ENCODE measurements around the gene DTX3L.

DTX3L gene

DNA sequence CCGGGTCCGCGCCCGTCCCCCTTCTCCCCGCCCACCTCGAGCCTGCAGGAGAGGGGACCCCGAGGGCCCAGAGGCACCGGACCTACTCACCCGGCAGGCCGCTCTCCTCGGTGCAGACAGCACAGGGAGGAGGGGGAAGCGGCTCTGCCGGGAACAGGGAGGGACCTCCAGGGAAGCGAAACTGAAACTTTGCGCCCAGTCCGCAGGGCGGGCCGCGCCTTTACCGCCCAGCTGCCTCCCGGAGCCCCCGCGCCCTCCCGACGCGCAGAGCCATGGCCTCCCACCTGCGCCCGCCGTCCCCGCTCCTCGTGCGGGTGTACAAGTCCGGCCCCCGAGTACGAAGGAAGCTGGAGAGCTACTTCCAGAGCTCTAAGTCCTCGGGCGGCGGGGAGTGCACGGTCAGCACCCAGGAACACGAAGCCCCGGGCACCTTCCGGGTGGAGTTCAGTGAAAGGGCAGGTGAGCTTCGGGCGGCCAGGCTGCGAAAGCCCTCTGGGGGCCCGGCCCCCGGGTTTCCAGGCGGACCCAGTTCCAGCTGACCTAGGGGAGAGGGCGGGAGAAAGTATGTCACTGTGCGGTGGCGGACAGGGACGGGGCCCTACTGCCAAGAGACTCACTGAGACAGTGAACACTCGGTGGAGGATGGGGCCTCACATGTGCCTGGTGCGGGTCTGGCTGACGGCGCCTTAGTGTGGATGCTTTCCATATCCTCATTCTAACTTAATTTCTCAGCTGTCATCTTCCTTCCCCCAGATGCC, at the start of gene DTX3L, which contains the start of gene PARP9:
Gene DTX3L (plus strand): TSS at position 184 of the 758 bp plus-strand sequence. CDS start 89 bp downstream, at position 273.
Gene PARP9 (minus strand): TSS at position 146 of the 758 bp plus-strand sequence. CDS start 4,680 bp downstream, outside the sequence.
- peak; percentile 42 for DNase-seq

DNA sequence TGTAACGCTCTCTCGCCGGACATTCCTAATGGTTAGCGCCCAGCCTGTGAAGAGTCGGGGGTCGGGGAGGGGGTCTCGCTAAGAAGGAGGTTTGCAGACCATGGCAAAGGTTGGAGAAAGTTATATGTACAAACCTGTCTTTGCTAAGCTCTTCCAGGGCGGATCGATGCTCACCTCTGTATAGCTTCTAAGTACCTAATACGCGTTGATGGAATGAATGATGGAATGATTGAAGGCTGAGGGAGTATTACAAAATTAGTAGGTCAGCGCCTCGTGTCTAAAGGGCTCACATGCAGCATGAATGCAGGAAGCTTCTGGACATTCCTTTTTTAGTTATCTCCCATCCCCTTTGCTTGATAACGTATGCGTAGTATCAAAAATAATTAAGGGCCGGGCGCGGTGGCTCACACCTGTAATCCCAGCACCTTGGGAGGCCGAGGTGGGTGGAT, 49.1 kb upstream of the DTX3L start:
- DNase-seq, result no peak

DNA sequence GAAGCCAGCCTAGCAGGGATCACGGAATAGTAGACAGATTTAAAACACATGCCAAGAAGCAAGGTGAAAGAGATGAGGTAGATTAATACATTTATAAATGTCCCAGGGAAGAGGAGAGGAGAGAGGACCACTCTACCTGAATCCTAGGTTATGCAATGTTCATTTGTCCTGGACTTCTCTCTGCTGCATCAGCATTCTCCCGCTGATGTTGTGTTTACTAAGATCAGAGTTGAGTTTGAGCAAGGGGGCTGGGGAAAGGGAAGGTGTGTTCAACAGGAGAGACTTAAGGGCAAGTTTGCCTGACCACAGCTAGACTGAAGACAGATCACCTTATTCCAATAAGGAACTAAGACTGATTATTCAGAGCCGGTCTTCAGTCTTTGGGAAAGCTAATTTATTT, 48.3 kb upstream of the DTX3L start:
- DNase-seq, result no peak

DNA sequence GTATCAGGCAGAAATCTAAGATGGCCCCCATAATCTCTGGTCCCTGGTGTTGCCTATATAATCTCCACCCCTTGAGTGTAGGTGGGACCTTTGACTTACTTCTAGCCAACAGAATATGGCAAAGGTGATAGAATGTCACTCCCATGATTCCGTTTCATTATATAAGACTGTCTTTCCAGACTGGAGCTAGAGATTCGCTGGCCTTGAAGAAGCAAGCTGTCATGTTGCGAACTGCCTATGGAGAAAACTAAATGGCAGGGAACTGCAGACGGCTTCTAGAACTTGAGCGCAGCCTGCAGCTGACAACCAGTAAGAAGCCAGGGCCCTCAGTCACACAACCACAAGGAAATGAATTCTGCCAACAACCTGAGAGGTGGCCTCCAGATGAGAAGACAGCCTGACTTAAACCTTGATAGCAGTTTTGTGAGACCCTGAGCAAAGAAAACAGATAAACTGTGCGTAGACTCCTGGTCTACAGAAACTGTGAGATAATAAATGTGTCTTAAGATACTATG, 47.2 kb upstream of the DTX3L start:
- DNase-seq, result no peak

DNA sequence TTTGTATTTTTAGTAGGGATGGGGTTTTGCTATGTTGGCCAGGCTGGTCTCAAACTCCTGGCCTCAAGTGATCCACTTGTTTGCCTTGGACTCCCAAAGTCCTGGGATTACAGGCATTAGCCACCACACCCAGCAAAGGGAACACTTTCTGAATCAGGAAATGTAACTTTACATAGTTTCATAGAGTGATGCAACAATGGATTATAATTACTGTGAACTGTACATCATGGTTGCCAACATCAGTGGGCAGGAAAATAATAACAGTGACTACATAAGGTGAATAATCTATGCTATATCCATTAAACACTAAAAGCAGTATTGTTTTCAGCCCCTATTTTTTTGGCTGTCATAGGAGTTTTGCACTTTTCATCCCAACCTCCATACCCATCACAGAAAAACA, 44.4 kb upstream of the DTX3L start:
- DNase-seq, result no peak

DNA sequence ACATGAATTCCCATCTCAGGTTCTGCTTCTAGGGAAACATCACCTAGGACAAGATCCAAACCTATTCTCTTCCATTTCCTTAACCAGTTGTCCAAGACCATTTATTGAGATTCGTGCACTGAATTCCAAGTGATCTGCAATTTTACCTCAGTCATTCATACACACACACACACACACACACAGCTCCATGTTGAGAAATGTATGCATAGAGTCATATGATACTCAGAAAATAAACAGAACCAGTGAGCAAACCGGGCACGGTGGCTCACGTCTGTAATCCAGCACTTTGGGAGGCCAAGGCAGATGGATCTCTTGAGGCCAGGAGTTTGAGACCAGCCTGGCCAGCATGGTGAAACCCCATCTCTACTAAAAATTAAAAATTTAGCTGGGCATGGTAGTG, 43.3 kb upstream of the DTX3L start:
- DNase-seq, result no peak

DNA sequence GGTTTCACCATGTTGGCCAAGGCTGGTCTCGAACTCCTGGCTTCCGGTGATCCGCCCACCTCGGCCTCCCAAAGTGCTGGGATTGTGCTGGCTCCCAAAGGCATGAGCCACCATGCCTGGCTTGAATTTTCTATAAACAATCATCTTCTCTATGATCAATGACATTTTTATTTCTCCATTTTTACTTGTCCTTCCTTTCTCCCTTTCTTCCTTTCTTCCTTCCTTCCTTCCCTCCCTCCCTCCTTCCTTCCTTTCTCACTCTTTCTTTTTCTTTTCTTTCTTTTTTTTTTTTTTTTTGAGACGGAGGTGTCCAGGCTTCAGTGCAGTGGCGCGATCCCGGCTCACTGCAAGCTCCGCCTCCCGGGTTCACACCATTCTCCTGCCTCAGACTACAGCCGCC, 40.8 kb upstream of the DTX3L start:
- no peak for DNase-seq

DNA sequence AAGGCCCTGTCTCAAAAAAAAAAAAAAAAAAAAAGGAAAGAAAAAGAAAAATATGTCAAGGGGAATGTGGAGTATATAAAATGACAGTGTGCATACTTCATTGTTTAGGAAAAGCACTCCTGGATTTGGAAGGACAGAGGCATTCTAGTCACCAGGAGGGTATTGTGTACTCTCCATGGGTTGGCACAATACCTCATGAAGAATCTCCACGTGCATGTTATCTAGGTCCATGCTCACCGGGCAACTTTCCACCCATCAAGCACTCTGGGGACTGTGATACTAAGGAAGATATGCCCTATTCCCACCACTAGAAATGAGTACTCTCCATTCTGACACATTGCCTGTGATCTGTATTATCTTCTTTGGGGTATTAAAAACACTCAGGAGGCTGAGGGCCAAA, 34.0 kb upstream of the DTX3L start:
- no peak for DNase-seq

DNA sequence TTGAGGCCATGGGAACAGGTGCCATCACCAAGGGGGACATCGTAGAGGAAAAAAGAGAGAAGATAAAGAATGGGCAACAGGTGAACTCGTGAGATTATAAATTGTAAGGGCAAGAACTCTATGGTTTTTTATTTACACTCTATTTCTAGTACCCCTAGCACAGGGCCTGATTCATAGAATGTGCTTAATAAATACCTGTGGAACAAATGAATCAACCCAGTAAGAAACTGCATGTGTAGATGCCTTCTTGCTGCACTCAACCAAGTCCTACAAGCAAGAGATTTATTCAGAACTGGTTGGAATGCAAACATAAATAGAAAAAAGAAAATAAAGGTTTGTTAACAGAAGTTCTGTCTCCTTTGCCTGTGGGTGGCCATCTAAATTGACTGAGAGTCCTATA, 30.7 kb upstream of the DTX3L start:
- no peak for DNase-seq

DNA sequence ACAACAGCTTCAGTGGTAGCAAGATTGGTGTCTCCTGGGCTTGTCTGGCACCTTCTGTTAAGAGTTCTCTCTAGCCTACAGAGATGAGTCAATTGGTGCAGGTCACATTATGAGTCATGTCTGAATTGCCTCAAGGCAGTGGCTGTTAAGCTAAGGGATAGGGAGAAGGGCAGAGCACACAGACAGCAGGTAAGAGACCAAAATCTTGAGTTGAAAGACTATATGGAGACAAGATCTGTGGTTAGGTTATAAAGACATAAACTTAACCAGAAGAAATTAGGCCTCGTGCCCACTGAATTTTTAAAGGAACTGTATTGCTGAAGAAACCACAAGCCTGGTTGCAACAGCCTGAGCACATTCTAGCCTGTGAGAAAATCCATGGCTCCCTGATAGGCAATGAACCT, 30.2 kb upstream of the DTX3L start:
- DNase-seq, result no peak

DNA sequence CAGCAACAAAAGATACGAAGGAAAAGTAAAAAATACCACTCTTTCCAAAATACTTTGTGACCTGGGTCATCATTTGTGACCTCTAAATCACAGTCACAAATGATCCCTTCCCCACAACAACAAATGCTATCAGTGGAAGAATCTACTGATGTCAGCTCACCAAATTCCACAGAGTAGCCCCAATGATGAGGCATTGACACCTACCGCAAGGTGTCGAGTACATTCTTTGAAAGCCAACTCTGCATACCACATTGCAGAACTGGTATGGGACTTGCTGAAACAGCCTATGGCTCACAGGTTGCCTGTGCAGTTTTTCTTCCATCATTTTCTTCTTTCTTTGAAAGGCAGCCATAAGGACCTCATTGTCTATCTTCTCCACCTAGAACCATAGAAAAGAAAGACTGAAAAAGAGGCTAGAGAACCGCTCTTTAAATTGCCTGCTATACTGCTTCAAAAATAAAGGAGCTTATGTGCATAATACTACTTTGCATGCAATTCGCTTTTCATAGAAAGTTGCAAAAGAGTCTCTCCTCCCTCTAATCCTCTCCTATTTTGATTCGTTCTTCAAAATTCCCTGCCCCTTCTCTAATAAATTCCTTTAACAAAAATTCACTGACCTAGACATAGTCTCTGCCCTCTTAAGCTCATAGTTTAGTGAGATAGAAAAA, 28.0 kb upstream of the DTX3L start:
- DNase-seq, result no peak

DNA sequence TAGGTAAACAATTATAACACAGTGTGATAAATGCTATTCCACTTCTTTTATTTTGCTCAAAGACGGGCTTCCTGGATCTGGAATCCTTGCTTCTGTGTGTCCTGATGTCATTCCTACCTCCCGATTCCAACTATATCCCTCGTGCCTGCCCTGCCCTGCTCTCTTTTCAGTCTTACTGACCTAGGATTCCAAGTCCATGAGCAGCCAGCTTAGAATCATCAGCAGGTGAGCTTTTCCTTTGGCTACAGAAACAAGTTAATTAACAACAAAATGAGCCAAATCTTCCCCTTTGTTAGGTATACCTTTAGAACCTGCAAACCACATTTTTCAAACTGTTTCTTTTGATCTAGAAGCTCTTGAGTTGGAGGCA, 27.5 kb upstream of the DTX3L start:
- DNase-seq, result no peak

DNA sequence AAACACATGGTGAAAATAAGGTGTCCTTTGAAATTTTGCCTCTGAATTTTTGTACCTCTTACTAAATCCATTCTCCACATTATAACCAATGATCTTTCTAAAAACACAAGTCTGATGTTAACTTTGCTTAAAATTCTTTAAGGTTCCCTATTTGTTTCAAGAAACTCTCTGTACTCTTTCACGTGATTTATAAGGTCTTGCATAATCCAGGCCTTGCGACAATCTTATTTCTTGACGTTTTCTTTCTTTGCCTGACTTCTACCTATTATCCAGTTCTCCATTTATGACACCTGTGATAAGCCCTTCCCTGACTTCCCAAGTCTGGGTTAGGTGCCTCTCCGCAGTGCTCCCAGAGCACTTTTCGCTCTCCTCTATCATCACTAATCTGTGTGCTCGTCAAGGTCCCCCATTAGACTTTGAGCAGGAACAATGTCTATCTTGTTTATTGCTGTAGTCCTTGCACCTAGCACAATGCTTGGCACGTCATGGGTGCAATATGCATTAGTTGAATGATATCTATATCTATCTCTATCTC, 25.1 kb upstream of the DTX3L start:
- DNase-seq, result no peak

DNA sequence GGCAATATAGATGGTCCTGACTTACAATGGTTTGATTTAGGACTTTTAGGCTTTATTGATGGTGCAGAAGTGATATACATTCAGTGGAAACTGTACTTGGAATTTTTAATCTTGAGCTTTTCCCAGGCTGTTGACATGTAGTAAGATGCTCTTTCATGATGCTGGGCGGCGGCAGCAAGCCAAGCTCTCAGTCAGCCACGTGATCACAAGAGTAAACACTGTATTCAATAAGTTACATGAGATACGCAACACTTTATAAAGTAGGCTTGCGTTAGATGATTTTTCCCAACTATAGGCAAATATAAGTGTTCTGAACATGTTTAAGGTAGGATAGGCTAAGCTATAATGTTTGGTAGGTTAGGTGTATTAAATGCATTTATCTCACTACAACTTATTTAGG, 18.0 kb upstream of the DTX3L start:
- DNase-seq, result no peak

DNA sequence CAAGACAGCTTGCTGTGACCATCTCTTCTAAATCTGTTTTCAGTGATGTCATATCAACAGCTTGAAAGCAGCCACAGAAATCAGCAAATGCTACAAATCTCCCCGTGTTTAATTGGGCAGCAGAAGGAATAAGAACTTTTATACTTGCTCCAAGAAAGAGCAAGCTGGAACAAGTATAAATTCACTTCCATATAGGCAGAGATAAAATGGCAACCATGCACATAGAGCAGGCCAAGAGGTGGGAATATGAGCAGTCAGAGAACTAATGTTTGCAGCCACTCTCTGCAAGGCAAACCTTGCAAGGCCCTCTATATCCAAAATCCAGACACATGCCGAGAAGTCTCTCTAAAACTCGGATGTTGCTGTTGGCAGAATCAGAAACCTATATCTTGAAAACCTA, 16.1 kb upstream of the DTX3L start:
- DNase-seq, result no peak

DNA sequence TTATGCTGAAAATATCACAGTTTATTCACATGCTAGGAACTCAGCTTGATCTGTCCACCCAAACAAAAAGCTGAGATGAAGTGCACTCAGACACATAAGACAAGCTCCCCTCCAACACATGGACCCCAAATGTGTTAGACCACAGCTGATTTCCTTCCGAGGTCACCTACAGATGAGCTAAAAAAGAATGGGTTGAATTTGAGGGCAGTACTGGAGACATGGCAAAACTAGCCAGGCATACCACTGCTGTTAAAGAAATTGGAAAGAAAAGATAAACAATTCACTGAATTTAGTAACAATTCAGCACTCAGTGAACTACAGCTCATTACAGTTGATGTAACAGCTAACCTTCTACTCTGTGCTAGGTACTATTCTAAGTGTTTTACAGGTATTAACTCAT, 15.5 kb upstream of the DTX3L start:
- no peak for DNase-seq

DNA sequence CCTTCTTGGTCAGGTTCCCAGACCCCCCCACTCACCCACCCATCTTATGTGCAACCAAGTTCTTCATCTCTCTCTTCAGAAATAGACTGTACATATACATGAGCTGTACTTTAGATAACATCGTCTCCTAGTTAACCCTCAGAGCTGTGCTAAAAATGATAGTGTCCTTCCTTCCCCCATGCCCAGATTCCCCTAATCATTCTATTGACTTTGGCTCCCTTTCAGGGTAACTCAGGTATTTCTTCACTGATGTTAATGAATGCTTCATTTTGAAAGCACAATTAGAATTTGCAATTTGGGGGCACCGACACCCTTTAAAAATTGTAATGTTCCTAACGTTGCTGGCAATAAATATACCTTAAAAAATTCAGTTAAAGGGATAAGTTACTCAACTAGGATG, 11.0 kb upstream of the DTX3L start:
- no peak for DNase-seq

DNA sequence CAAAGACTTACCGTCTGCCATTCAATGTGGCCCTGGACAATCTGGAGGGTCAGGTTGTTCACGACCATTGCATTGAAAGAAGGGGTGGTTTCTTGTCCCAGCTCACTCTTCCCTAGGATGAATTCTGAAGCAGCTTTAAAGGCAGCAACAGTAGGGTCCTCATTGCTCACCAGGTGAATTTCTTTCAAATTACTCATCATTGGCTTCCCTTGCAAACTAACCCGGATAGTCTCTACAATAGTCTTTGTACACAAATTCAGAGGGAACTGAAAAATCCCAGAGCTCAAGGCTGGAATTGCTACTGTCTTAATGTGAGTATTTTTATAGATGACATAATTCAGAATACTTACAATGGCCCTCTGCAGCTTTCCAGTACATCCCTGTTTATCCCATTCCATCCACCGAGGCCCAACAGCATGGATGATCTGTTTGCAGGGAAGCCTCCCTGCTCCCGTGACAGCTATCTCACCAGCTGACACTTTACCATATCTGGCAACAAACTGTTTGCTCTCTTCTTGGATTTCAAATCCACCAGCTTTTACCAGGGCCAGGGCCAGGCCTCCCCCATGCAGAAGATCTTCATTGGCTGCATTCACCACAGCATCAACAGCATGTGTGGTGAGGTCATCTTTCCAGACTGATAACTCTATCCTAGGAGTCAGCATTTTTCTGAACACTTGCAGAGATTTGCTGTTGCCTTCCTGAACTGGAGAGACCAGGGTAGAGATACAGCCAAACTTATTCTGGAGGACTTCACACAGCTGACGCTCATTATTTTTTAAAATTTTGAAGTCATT, 8.7 kb upstream of the DTX3L start:
- DNase-seq, result no peak

DNA sequence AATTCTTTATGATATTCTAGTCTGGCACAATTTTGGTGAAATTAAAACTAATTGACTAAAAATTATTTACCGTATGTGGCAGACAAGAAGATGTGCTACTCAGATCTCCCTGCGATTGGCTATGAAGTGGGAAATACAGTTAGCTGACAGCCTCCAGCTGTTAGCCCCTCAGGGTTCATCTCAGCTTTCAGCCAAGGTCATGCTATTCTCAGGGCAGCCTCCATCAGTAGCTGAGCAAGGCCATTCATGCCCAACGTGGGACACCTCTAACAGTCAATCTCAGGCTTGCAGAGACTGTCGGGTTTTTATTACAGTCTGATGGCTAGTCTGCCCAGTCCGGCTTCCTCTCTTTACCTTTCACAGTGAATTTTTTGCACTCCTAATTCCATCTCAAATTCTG, 6.8 kb upstream of the DTX3L start:
- DNase-seq, result no peak

DNA sequence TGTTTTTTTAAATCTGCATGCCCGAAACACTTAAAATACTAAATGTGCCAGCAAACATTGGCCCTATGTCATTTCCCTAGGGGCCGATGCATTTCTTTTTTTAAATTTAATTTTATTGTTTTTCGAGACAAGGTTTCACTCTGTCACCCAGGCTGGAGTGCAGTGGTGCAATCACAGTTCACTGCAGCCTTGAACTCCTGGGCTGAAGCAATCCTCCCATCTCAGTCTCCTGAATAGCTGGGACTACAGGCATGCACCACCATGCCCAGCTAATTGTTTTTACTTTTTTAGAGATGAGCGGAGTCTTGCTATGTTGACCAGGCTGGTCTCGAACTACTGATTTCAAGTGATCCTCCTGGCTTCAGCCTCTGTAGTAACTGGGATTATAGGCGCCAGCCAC, 5.5 kb upstream of the DTX3L start:
- DNase-seq, result no peak

DNA sequence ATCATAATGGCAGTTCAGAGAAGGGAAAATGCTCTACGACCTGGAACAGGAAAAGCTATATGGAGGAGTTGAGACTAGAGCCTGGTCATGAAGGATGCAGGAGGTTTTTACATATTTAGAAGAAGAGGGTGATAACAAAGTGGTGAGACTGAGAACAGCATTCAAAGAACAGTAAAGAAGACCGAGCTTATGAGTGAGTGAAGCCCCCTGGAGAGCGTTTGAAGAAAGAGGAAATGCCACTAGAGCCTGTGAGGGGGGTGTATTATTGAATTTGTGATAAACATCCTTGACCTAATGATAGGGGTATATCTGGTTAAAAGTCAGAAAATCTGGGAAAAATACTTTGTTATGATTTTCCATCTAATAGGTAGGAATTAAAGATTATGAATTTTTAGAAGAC, 4.2 kb upstream of the DTX3L start:
- DNase-seq, result no peak

DNA sequence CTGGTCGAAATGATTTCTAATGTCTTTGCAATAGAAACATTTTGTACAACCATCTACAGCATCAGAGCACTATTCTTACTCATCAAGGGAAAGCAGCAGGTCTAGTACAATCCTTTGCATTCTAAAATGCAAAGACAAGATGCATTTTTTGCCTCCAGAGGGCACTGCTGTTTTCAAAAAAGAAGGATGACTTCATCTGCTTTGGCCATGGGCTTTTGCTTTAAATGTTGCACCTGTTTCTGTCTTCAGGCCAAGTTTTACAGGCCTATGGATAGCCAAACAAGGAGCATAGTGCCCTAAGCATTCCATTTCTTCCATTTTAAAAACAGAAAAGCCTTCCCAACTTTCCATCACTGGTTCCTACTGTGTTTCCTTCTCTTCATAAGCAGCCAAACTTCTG, 3.5 kb upstream of the DTX3L start:
- no peak for DNase-seq
